Measurements from ENCODE around the gene CYP4F11.
A peak's percentile ranks its signal among the peaks of the same experiment; 100 is the strongest.
"Not testable (repeated sequence)": the region's sequence is repeated elsewhere in the genome, so short reads cannot be mapped to it uniquely, and the experiment has no call there.

CYP4F11 gene

GRCh38 chr19:15874821-15875474 lies 59.4 kb downstream of the CYP4F11 start:
- Mint-ChIP-seq H3K9me3 (no peaks in the 10 kb centered on the region), H3K4me3 (no peak overlapping the region), H3K36me3 (ENCODE audit: low read depth) (no peaks in the 10 kb centered on the region), H3K27me3 (peaks cover 42% of the 10 kb centered on the region), H3K4me1 (ENCODE audit: low read depth) (peaks cover 4% of the 10 kb centered on the region), H3K27ac (no peak overlapping the region)
- no peak for DNase-seq

GRCh38 chr19:15873771-15874170 lies 60.6 kb downstream of the CYP4F11 start:
- not testable (repeated sequence) for H3K27ac Mint-ChIP-seq; H3K4me1 Mint-ChIP-seq (ENCODE audit: low read depth); DNase-seq; H3K36me3 Mint-ChIP-seq (ENCODE audit: low read depth); H3K9me3 Mint-ChIP-seq; H3K4me3 Mint-ChIP-seq
- H3K27me3 Mint-ChIP-seq, result peaks cover 40% of the 10 kb centered on the region

DNA sequence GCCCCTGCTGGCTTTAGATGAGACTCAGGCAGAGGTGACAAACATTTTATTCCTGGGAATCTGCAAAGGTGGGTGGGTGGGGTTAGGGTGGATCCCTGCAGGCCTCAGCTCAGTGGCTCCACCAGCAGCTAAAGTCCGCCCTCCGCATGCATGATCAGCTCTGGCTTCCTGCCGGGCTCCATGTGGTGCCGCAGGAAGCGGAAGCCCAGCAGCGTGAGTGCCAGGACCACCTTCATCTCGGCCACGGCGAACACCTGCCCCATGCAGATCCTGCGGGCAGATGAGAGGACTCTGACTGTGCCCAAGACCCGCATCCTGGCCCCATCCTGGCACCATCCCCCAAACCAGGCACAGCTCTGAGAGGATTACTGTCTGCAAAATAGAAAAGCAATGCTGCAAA lies 62.8 kb downstream of the CYP4F11 start:
- Mint-ChIP-seq H3K4me3 (no peak overlapping the region), H3K36me3 (ENCODE audit: low read depth) (no peaks in the 10 kb centered on the region)

DNA sequence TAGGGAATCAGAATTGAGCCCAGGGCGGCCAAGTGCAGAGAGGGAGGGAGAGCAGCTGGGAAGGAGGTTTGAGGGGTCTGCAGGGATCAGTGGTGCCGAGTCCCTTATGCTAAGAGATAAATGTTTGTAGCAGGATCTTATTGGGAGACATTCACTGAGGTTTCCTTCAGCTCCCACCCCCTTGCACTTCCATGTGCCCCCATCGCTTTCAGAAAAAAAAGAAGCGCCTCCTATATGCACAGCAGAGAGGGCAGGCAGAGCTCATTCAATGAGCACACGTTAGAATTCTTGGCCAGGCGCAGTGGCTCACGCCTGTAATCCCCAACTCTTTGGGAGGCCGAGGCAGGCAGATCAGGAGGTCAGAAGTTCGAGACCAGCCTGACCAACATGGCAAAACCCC lies 64.5 kb downstream of the CYP4F11 start:
- H3K36me3 Mint-ChIP-seq (ENCODE audit: low read depth), result no peaks in the 10 kb centered on the region
- H3K4me1 Mint-ChIP-seq (ENCODE audit: low read depth), result peaks cover 4% of the 10 kb centered on the region
- no peak overlapping the region for H3K27ac Mint-ChIP-seq
- H3K4me3 Mint-ChIP-seq, result no peak overlapping the region
- H3K27me3 Mint-ChIP-seq, result peaks cover 17% of the 10 kb centered on the region
- DNase-seq, result no peak
- no peaks in the 10 kb centered on the region for H3K9me3 Mint-ChIP-seq

More for the DNA sequence above, 62.8 kb downstream of the CYP4F11 start:
- Mint-ChIP-seq H3K4me1 (ENCODE audit: low read depth) (peaks cover 4% of the 10 kb centered on the region), H3K27ac (no peak overlapping the region), H3K27me3 (peaks cover 28% of the 10 kb centered on the region), H3K9me3 (no peaks in the 10 kb centered on the region)
- DNase-seq, result peak; percentile 55

DNA sequence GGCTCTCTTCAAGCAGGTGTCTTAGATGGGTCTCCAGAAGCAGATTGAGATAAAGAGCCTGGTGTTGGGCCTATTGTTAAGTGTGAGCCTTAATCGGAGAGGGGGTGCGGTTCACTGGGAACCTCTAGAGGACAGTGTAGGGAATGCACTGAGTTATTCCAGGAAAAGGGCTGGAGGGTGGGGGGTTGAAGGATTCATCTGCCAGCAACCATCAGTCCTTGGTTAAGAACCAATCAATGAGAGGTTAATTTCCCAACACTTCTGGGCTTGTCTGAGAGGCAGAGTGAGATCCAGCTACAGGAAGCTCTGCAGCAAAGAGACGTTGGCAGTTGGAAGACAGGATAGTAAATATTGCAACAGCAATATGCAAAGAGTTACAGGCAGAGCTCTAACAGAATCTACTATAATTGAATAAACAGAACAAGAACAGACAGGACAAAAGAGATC lies 65.2 kb downstream of the CYP4F11 start:
- Mint-ChIP-seq H3K27me3 (peaks cover 12% of the 10 kb centered on the region), H3K36me3 (ENCODE audit: low read depth) (no peaks in the 10 kb centered on the region), H3K27ac (no peak overlapping the region), H3K4me1 (ENCODE audit: low read depth) (peaks cover 4% of the 10 kb centered on the region), H3K4me3 (no peak overlapping the region), H3K9me3 (no peaks in the 10 kb centered on the region)
- DNase-seq, result no peak

- H3K36me3 Mint-ChIP-seq (ENCODE audit: low read depth), result no peaks in the 10 kb centered on the region
- H3K27me3 Mint-ChIP-seq, result peaks cover 1% of the 10 kb centered on the region
- no peaks in the 10 kb centered on the region for H3K9me3 Mint-ChIP-seq
- no peak overlapping the region for H3K4me3 Mint-ChIP-seq
- H3K4me1 Mint-ChIP-seq (ENCODE audit: low read depth), result peaks cover 2% of the 10 kb centered on the region
- DNase-seq, result no peak
- no peak overlapping the region for H3K27ac Mint-ChIP-seq
Observed at GRCh38 chr19:15866636-15867035, 67.7 kb downstream of the CYP4F11 start.

- Mint-ChIP-seq H3K27ac (no peak overlapping the region), H3K27me3 (no peaks in the 10 kb centered on the region), H3K4me3 (no peak overlapping the region), H3K36me3 (ENCODE audit: low read depth) (no peaks in the 10 kb centered on the region), H3K9me3 (no peaks in the 10 kb centered on the region), H3K4me1 (ENCODE audit: low read depth) (no peaks in the 10 kb centered on the region)
- DNase-seq, result no peak
Observed at GRCh38 chr19:15864824-15865223, 69.5 kb downstream of the CYP4F11 start.

DNA sequence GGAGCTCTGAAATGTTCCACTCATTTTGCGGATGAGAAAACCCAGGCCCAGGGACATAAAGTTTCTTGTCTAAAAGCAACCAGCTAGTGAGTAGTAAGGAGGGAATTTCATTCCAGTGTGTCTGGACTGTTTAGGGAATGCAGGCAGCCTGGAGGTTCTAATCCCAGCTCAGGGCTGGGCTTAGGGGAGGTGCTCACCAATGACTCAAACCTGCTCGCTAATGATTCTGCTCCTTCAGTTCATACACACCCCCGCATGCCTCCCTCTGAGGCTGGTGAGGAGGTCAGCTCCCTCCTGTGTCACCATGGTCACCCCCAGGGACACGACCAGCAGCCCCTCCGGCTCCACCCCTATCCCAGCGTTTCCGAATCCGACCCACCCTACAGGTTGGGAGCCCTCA lies 71.1 kb downstream of the CYP4F11 start:
- Mint-ChIP-seq H3K4me1 (ENCODE audit: low read depth) (no peaks in the 10 kb centered on the region), H3K36me3 (ENCODE audit: low read depth) (no peaks in the 10 kb centered on the region), H3K9me3 (no peaks in the 10 kb centered on the region), H3K4me3 (no peak overlapping the region), H3K27me3 (no peaks in the 10 kb centered on the region), H3K27ac (no peak overlapping the region)
- no peak for DNase-seq

- H3K27ac Mint-ChIP-seq, result no peak overlapping the region
- DNase-seq, result no peak
- no peaks in the 10 kb centered on the region for H3K4me1 Mint-ChIP-seq (ENCODE audit: low read depth)
- H3K36me3 Mint-ChIP-seq (ENCODE audit: low read depth), result no peaks in the 10 kb centered on the region
- H3K9me3 Mint-ChIP-seq, result no peaks in the 10 kb centered on the region
- no peaks in the 10 kb centered on the region for H3K27me3 Mint-ChIP-seq
- H3K4me3 Mint-ChIP-seq, result no peak overlapping the region
Observed at GRCh38 chr19:15862444-15862843, 71.9 kb downstream of the CYP4F11 start.
